Common myeloid progenitor, CD34-positive (primary cell): ENCODE results near the gene SLC22A3.
A peak's percentile ranks its signal among the peaks of the same experiment; 100 is the strongest.
"Not testable (repeated sequence)": the region's sequence is repeated elsewhere in the genome, so short reads cannot be mapped to it uniquely, and the experiment has no call there.

Experiments
- CTCF ChIA-PET: fragments of 350-600 bp; sonication (Branson Sonifier 250); formaldehyde crosslinking; loops from one replicate; lab custom pipeline; 2021; ENCODE audit warnings: antibody characterized with exemption; lab: Charles Lee
- POLR2A ChIA-PET: fragments of 350-600 bp; sonication (Branson Sonifier 250); formaldehyde crosslinking; loops from one replicate; lab custom pipeline; 2021; ENCODE audit warnings: antibody characterized with exemption; lab: Charles Lee
- DNase-seq, 3 donors: peaks; one replicate each; pipeline versions ENCODE4 v3.0.0 to v3.0.0-alpha.2; 2013
- H3K27ac ChIP-seq, 2 experiments: 1 replicate in 1 of 2; 2 replicates in 1 of 2; pipeline ENCODE4 v1.7.0; 2013; ENCODE audit warnings: inconsistent platforms in 2 of 2, low read length in 2 of 2, mild to moderate bottlenecking in 2 of 2, low read depth in 1 of 2, moderate library complexity in 1 of 2; ENCODE audit not compliant: severe bottlenecking in 2 of 2, insufficient read depth in 1 of 2, poor library complexity in 1 of 2
- H3K27me3 ChIP-seq, 5 experiments: replicated peaks in 2 of 5; 1 replicate in 3 of 5; 2 replicates in 2 of 5; pipeline versions ENCODE4 v1.6.1 to v1.7.0; 2013; ENCODE audit warnings: low read length in 4 of 5, mild to moderate bottlenecking in 2 of 5, moderate library complexity in 2 of 5, inconsistent platforms in 1 of 5; ENCODE audit not compliant: insufficient read depth in 5 of 5, control insufficient read depth in 4 of 5
- H3K36me3 ChIP-seq, 4 experiments: 1 replicate in 2 of 4; 2 replicates in 2 of 4; pipeline versions ENCODE4 v1.6.1 to v1.7.0; 2013; ENCODE audit warnings: low read length in 3 of 4, control low read depth in 1 of 4, mild to moderate bottlenecking in 1 of 4; ENCODE audit not compliant: control insufficient read depth in 4 of 4, insufficient read depth in 4 of 4
- H3K4me1 ChIP-seq, 4 experiments: 1 replicate in 3 of 4; 2 replicates in 1 of 4; pipeline versions ENCODE4 v1.6.1 to v1.7.1; 2013; ENCODE audit warnings: low read length in 3 of 4, mild to moderate bottlenecking in 3 of 4, control low read depth in 1 of 4, inconsistent platforms in 1 of 4, moderate library complexity in 1 of 4; ENCODE audit not compliant: control insufficient read depth in 4 of 4, insufficient read depth in 4 of 4; ENCODE audit errors: control extremely low read depth in 1 of 4
- H3K4me3 ChIP-seq, 7 experiments: 1 replicate in 4 of 7; 2 replicates in 3 of 7; pipeline versions ENCODE4 v1.5.1 to v1.7.0; 2013; ENCODE audit warnings: mild to moderate bottlenecking in 7 of 7, low read length in 6 of 7, moderate library complexity in 6 of 7, inconsistent platforms in 2 of 7, low read depth in 2 of 7, control low read depth in 1 of 7; ENCODE audit not compliant: insufficient read depth in 4 of 7, control insufficient read depth in 1 of 7; ENCODE audit errors: extremely low read depth in 1 of 7
- H3K9me3 ChIP-seq, 5 experiments: 1 replicate in 4 of 5; 2 replicates in 1 of 5; pipeline versions ENCODE4 v1.6.1 to v1.7.1; 2013; ENCODE audit warnings: low read length in 4 of 5, mild to moderate bottlenecking in 2 of 5, inconsistent platforms in 1 of 5, low read depth in 1 of 5, moderate library complexity in 1 of 5; ENCODE audit not compliant: control insufficient read depth in 4 of 5, insufficient read depth in 2 of 5; ENCODE audit errors: control extremely low read depth in 1 of 5
- WGBS: methylation state at CpG from one replicate; pipeline ENCODE4 v1.1.5; 2013; ENCODE audit not compliant: insufficient coverage; 5-methylcytosine and 5-hydroxymethylcytosine counted together

Gene SLC22A3

GRCh38 chr6:160462551-160463109, 114.5 kb downstream of the SLC22A3 start:
- CTCF ChIA-PET: interaction anchor here (1.0 kb wide), 1 partner anchor 495 kb away, joined by 3 read pairs; no protein-coding TSS in a partner anchor
- no peaks in the 10 kb centered on the region for H3K36me3 ChIP-seq
- peak; percentile 87 to 96 (median 96) for DNase-seq

GRCh38 chr6:160464744-160465143, 116.6 kb downstream of the SLC22A3 start:
- Histone ChIP-seq H3K4me3 (no peak overlapping the region), H3K9me3 (peaks cover 0 to 7% (median 2%) of the 10 kb centered on the region in 5 experiments), H3K27ac (no peak overlapping the region), H3K4me1 (peaks cover 15 to 41% (median 30%) of the 10 kb centered on the region in 4 experiments), H3K27me3 (peaks cover 5 to 75% (median 23%) of the 10 kb centered on the region in 5 experiments), H3K36me3 (no peaks in the 10 kb centered on the region)
- WGBS: 70% methylated on average over 1 of the region's 3 CpGs
- ChIA-PET CTCF (interaction anchor here (1.2 to 1.7 kb wide), 3 partner anchors 10 to 31 kb away, joined by 3 to 7 read pairs (median 4); no protein-coding TSS in a partner anchor), POLR2A (no interaction called here)
- no peak for DNase-seq

More at GRCh38 chr6:160462551-160463109, 114.5 kb downstream of the SLC22A3 start:
- peaks cover 3 to 81% (median 26%) of the 10 kb centered on the region in 5 experiments for H3K27me3 ChIP-seq
- peak overlapping the region in 1 of 7 experiments; percentile 49 for H3K4me3 ChIP-seq
- peaks cover 21 to 62% (median 39%) of the 10 kb centered on the region in 4 experiments for H3K4me1 ChIP-seq
- POLR2A ChIA-PET: no interaction called here
- H3K9me3 ChIP-seq: peaks cover 0 to 7% (median 0%) of the 10 kb centered on the region in 5 experiments
- WGBS: 24% methylated on average over 3 of the region's 3 CpGs
- H3K27ac ChIP-seq: no peak overlapping the region

GRCh38 chr6:160467261-160467871, 119.2 kb downstream of the SLC22A3 start:
- peaks cover 4 to 17% (median 10%) of the 10 kb centered on the region in 4 experiments for H3K4me1 ChIP-seq
- H3K9me3 ChIP-seq, DNase-seq, H3K4me3 ChIP-seq, POLR2A ChIA-PET, H3K36me3 ChIP-seq, H3K27ac ChIP-seq: not testable (repeated sequence)
- CTCF ChIA-PET: interaction anchor here (0.6 kb wide), 1 partner anchor 1751 kb away, joined by 3 read pairs; no protein-coding TSS in a partner anchor
- WGBS: 85% methylated on average over 14 of the region's 14 CpGs
- peaks cover 5 to 77% (median 21%) of the 10 kb centered on the region in 5 experiments for H3K27me3 ChIP-seq

GRCh38 chr6:160469153-160469552, 121.0 kb downstream of the SLC22A3 start:
- H3K36me3 ChIP-seq: no peaks in the 10 kb centered on the region
- no peak overlapping the region for H3K4me3 ChIP-seq
- no peak for DNase-seq
- no peak overlapping the region for H3K27ac ChIP-seq
- 50% methylated on average over 2 of the region's 2 CpGs for WGBS
- peaks cover 0 to 7% (median 2%) of the 10 kb centered on the region in 5 experiments for H3K9me3 ChIP-seq
- ChIA-PET CTCF (no interaction called here), POLR2A (no interaction called here)
- peaks cover 5 to 69% (median 22%) of the 10 kb centered on the region in 5 experiments for H3K27me3 ChIP-seq
- H3K4me1 ChIP-seq: peaks cover 0 to 5% (median 0%) of the 10 kb centered on the region in 4 experiments

- POLR2A ChIA-PET, H3K36me3 ChIP-seq, H3K4me3 ChIP-seq, DNase-seq, H3K4me1 ChIP-seq, H3K27ac ChIP-seq, CTCF ChIA-PET: not testable (repeated sequence)
- 28% methylated on average over 2 of the region's 4 CpGs for WGBS
- peaks cover 0 to 12% (median 2%) of the 10 kb centered on the region in 5 experiments for H3K9me3 ChIP-seq
- H3K27me3 ChIP-seq: peaks cover 0 to 30% (median 4%) of the 10 kb centered on the region in 5 experiments
Observed at GRCh38 chr6:160476056-160476455, 127.9 kb downstream of the SLC22A3 start.

- CTCF ChIA-PET, POLR2A ChIA-PET: not testable (repeated sequence)
Observed at GRCh38 chr6:160477072-160477471, 128.9 kb downstream of the SLC22A3 start.

GRCh38 chr6:160477901-160478300, 129.7 kb downstream of the SLC22A3 start:
- WGBS: 100% methylated on average over 5 of the region's 8 CpGs
- Histone ChIP-seq H3K36me3 (peaks cover 0 to 7% (median 1%) of the 10 kb centered on the region in 4 experiments), H3K4me3 (no peak overlapping the region), H3K27me3 (peaks cover 0 to 18% (median 2%) of the 10 kb centered on the region in 5 experiments), H3K27ac (no peak overlapping the region), H3K9me3 (peaks cover 0 to 23% (median 6%) of the 10 kb centered on the region in 5 experiments), H3K4me1 (no peaks in the 10 kb centered on the region)
- DNase-seq: no peak
- ChIA-PET CTCF (no interaction called here), POLR2A (no interaction called here)

More at GRCh38 chr6:160477072-160477471, 128.9 kb downstream of the SLC22A3 start:
- DNase-seq, H3K27ac ChIP-seq, H3K4me1 ChIP-seq, H3K4me3 ChIP-seq, H3K36me3 ChIP-seq: not testable (repeated sequence)
- peaks cover 0 to 21% (median 4%) of the 10 kb centered on the region in 5 experiments for H3K27me3 ChIP-seq
- peaks cover 0 to 20% (median 6%) of the 10 kb centered on the region in 5 experiments for H3K9me3 ChIP-seq
- WGBS: 97% methylated on average over 2 of the region's 4 CpGs
